Heart left ventricle (tissue), 16 donors: ENCODE measurements around the gene LPP. TPM values are rescaled to one million over a fixed set of nuclear protein-coding genes. Genes with fewer than 3 reads are reported as not detected.
"Not testable (repeated sequence)": the region's sequence is repeated elsewhere in the genome, so short reads cannot be mapped to it uniquely, and the experiment has no call there.

Experiments
- ATAC-seq, 4 donors: fragments of 200-7000 bp; cut with Tn5 transposase; one replicate each; pipeline ENCODE4 v1.9.1; 2020 to 2022; ENCODE audit warnings: moderate library complexity in 4 of 4, mild to moderate bottlenecking in 3 of 4, moderate number of reproducible peaks in 1 of 4
- DNase-seq, 5 donors: peaks; one replicate each; pipeline ENCODE4 v3.0.0-alpha.2; 2020
- H3K27ac ChIP-seq, 12 donors: fragments of 200-600 bp; sonication (generic) in 4 of 12; one replicate each; pipeline versions ENCODE4 v1.5.0 to v1.8.0; 2016 to 2022; ENCODE audit warnings: mild to moderate bottlenecking in 2 of 12
- H3K27me3 ChIP-seq, 9 donors: fragments of 200-600 bp; sonication (generic) in 2 of 9; one replicate each; pipeline versions ENCODE4 v1.5.1 to v1.8.0; 2016 to 2022; ENCODE audit warnings: mild to moderate bottlenecking in 3 of 9
- H3K36me3 ChIP-seq, 9 donors: fragments of 200-600 bp; sonication (generic) in 2 of 9; one replicate each; pipeline versions ENCODE4 v1.5.0 to v1.8.0; 2018 to 2022; ENCODE audit warnings: mild to moderate bottlenecking in 2 of 9
- H3K4me1 ChIP-seq, 12 donors: fragments of 200-600 bp; sonication (generic) in 4 of 12; one replicate each; pipeline versions ENCODE4 v1.5.0 to v1.8.0; 2016 to 2022; ENCODE audit warnings: mild to moderate bottlenecking in 3 of 12
- H3K4me3 ChIP-seq, 12 donors: fragments of 200-600 bp; sonication (generic) in 4 of 12; one replicate each; pipeline versions ENCODE4 v1.5.0 to v1.8.0; 2017 to 2022; ENCODE audit warnings: mild to moderate bottlenecking in 9 of 12, moderate library complexity in 4 of 12
- H3K9me3 ChIP-seq, 12 donors: fragments of 200-600 bp; sonication (generic) in 4 of 12; one replicate each; pipeline versions ENCODE4 v1.5.0 to v1.8.0; 2016 to 2022; ENCODE audit warnings: mild to moderate bottlenecking in 1 of 12
- POLR2A ChIP-seq, 2 donors: fragments of 450-650 bp; IDR thresholded peaks; one replicate each; pipeline ENCODE4 v1.6.1; 2017; ENCODE audit warnings: antibody characterized with exemption in 2 of 2, mild to moderate bottlenecking in 2 of 2, moderate library complexity in 2 of 2
- WGBS, 4 donors: extraction: QIAGEN DNeasy Blood & Tissue Kit in 2 of 4; methylation state at CpG; one replicate each; pipeline versions ENCODE4 v1.1.5 to v1.1.7; 2013 to 2018; 5-methylcytosine and 5-hydroxymethylcytosine counted together
- intact Hi-C, 10 donors: fragments of 100-400 bp; cut with DNase I; formaldehyde crosslinking; loops; one replicate each; pipeline versions ENCODE4 v1.11.1 to v1.14.2; 2022
- polyA plus RNA-seq, 2 donors: library from polyadenylated mRNA; stranded (reverse); fragments of 200-250 nt; gene quantifications; one replicate each; pipeline ENCODE4 v1.2.3, GENCODE V29; 2013
- total RNA-seq, 9 donors: library from RNA; depleted of rRNA in 2 of 9; stranded (reverse); fragments of >200 nt in 2 of 9; fragmentation: NEBNext Ultra II Directional in 3 of 9; extraction: Animal tissue kit (Norgen Biotek cat#: 25700) in 3 of 9; gene quantifications; one replicate each; pipeline versions ENCODE4 v1.1.0 to v1.2.4, GENCODE V29; 2016 to 2023
- TF ChIP-seq, protein P1 (sequence below), 12 donors: fragments of 200-600 bp; sonication (generic) in 4 of 12; IDR thresholded peaks; one replicate each; pipeline versions ENCODE4 v1.5.0 to v1.8.0; 2018 to 2022; ENCODE audit warnings: antibody characterized with exemption in 12 of 12, mild to moderate bottlenecking in 5 of 12
- donor health status: ischemic (EF 13 %, LVEDD 7.1; RV severe dilation, severe dysfunction).
- donor health status: healthy with polysubstance abuse.
- donor health status: DM: no; HTN: yes; CAD: no.
- donor health status: DM: no; HTN: no; CAD: no.
- donor health status: ischemic (EF 25% LVEDD 6.9; RV normal size, moderate dysfunction).
- donor health status: ischemic (EF 25% LVEDD 5.7; RV mildly dilated, moderate dysfunction).
- donor health status: healthy.
- donor health status: DM: yes; HTN: yes; CAD: no.
- donor health status: ischemic (EF 35%, LVEDD 5.7; RV mildly dilated, moderate dysfunction).
- donor health status: nonischemic (EF 11% LVEDD 7.7; RV severe dilation, severe dysfunction).
- donor health status: DM: yes; HTN: yes; CAD: no.
- donor health status: PGD.
- donor health status: ischemic (EF 29% LVEDD 5.4; RV normal size, mild dysfunction).
- donor health status: nonischemic (EF 23%, LVEDD 6.1; RV moderate dilation, normal function).

LPP gene
- total and polyA plus RNA-seq, 11 donors = 9.2 to 178 (median 100) TPM

DNA sequence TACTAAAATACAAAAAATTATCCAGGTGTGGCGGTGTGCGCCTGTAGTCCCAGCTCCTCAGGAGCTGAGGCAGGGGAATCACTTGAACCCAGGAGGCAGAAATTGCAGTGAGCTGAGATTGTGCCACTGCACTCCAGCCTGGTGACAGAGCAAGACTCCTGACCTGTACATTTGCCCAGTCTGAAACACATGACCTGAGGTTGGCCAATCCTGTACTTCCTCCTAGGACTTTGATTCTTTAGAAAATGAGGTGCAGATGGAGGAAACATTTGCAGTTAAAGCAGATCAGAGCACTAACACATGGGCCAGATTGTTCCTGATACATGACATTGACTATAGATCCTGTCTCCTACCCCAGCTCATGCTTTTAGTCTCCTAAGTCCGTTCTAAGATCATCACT is 28.9 kb upstream of the LPP start:
- H3K27me3 ChIP-seq = no peaks in the 10 kb centered on the region
- H3K36me3 ChIP-seq = no peaks in the 10 kb centered on the region
- no peak for ATAC-seq
- TF ChIP-seq, protein P1, sequence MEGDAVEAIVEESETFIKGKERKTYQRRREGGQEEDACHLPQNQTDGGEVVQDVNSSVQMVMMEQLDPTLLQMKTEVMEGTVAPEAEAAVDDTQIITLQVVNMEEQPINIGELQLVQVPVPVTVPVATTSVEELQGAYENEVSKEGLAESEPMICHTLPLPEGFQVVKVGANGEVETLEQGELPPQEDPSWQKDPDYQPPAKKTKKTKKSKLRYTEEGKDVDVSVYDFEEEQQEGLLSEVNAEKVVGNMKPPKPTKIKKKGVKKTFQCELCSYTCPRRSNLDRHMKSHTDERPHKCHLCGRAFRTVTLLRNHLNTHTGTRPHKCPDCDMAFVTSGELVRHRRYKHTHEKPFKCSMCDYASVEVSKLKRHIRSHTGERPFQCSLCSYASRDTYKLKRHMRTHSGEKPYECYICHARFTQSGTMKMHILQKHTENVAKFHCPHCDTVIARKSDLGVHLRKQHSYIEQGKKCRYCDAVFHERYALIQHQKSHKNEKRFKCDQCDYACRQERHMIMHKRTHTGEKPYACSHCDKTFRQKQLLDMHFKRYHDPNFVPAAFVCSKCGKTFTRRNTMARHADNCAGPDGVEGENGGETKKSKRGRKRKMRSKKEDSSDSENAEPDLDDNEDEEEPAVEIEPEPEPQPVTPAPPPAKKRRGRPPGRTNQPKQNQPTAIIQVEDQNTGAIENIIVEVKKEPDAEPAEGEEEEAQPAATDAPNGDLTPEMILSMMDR (IDR thresholded peaks at IDR 0.05) = no peak
- no peak for TF ChIP-seq POLR2A (IDR thresholded peaks at IDR 0.05)
- no peak overlapping the region for H3K4me3 ChIP-seq
- H3K9me3 ChIP-seq = no peaks in the 10 kb centered on the region
- no peak for DNase-seq
- WGBS, 4 donors = 92 to 97% (median 96%) methylated on average over 3 of the region's 3 CpGs
- H3K4me1 ChIP-seq = peaks cover 0 to 17% (median 3%) of the 10 kb centered on the region in 12 donors
- intact Hi-C loops = no loop called here
- peak overlapping the region in 1 of 12 donors; percentile 67 for H3K27ac ChIP-seq

DNA sequence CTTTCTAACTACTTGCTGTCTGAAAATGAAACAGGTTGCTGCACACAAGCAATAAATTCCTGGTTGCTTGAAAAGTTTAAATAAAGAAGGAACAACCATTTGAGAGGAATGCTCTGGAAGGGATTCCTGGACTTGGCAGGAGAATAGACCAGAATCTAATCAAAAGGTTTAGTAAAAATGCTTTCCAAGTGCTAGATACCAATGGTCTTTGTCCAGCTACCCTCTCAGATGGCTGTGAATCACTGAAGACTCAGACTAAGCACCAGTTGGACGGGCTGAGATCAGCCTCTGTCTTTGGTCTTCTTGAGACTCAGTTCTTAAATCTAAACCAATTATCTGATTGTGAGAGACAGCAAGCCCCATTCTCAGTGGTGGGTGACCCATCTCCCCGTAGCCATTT is 27.7 kb upstream of the LPP start:
- Histone ChIP-seq H3K27ac (peak overlapping the region in 11 of 12 donors; percentile 15 to 76 (median 65)), H3K9me3 (no peaks in the 10 kb centered on the region), H3K4me3 (no peak overlapping the region), H3K4me1 (peaks cover 0 to 17% (median 3%) of the 10 kb centered on the region in 12 donors), H3K27me3 (no peaks in the 10 kb centered on the region), H3K36me3 (no peaks in the 10 kb centered on the region)
- TF ChIP-seq, protein P1 (IDR thresholded peaks at IDR 0.05) = no peak
- no peak for TF ChIP-seq POLR2A (IDR thresholded peaks at IDR 0.05)
- ATAC-seq = no peak
- intact Hi-C loops = no loop called here
- WGBS, 4 donors = 73 to 87% (median 79%) methylated on average over 2 of the region's 2 CpGs
- no peak for DNase-seq

DNA sequence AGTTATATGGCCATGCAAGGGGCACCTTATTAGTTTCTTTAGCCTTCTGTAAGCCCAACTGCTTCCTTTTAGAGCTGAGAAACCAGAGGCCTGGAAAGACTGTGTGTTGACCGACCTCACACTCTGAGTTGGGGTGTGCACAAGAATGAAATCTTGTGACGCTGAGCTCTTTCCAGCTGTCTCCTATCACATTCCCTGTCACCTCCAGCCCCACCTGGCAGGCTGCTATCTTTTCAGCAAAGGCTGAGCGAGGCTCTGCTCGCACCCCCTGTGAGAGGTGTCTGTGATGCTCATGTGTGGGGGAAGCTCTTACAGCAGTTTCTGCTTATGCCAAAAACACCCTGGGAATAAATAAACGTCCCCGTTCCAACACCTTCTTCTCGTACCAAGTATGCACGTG is 27.0 kb upstream of the LPP start:
- peaks cover 0 to 17% (median 3%) of the 10 kb centered on the region in 12 donors for H3K4me1 ChIP-seq
- TF ChIP-seq, protein P1 (IDR thresholded peaks at IDR 0.05) = no peak
- TF ChIP-seq POLR2A (IDR thresholded peaks at IDR 0.05) = no peak
- H3K4me3 ChIP-seq = no peak overlapping the region
- H3K36me3 ChIP-seq = no peaks in the 10 kb centered on the region
- H3K9me3 ChIP-seq = no peaks in the 10 kb centered on the region
- peak; percentile 40 to 92 (median 88) for ATAC-seq
- intact Hi-C loops = no loop called here
- peak overlapping the region in 11 of 12 donors; percentile 33 to 76 (median 65) for H3K27ac ChIP-seq
- DNase-seq = peak; percentile 31 to 82 (median 64)
- WGBS, 4 donors = 39 to 48% (median 46%) methylated on average over 8 of the region's 8 CpGs
- no peaks in the 10 kb centered on the region for H3K27me3 ChIP-seq

DNA sequence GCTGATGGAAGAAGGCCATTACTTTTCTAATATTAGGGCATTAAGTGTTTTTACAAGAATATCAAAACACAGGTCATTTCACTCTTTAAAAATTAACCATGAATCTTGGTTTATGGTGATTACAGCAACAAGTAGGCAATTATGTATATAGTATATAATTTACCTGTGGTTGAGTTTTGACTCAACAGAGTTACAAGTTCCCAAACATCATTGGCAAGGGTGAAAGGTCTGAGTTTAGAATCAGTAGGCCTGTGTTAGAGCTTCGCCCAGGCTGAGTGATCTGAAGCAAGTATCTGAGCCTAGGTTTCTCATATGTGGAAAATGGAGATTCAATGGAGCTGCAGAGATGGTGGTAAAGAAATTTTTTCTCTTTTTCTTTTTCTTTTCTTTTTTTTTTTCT is 25.1 kb upstream of the LPP start:
- intact Hi-C loops = no loop called here
- H3K9me3 ChIP-seq = peaks cover 0 to under 1% (median 0%) of the 10 kb centered on the region in 12 donors
- no peak for DNase-seq
- no peaks in the 10 kb centered on the region for H3K27me3 ChIP-seq
- no peak for TF ChIP-seq POLR2A (IDR thresholded peaks at IDR 0.05)
- TF ChIP-seq, protein P1 (IDR thresholded peaks at IDR 0.05) = no peak
- H3K36me3 ChIP-seq = no peaks in the 10 kb centered on the region
- H3K4me1 ChIP-seq = peaks cover 0 to 15% (median 3%) of the 10 kb centered on the region in 12 donors
- WGBS, 4 donors = 71 to 99% (median 93%) methylated on average over 1 of the region's 1 CpG
- H3K27ac ChIP-seq = no peak overlapping the region
- H3K4me3 ChIP-seq = no peak overlapping the region
- no peak for ATAC-seq

DNA sequence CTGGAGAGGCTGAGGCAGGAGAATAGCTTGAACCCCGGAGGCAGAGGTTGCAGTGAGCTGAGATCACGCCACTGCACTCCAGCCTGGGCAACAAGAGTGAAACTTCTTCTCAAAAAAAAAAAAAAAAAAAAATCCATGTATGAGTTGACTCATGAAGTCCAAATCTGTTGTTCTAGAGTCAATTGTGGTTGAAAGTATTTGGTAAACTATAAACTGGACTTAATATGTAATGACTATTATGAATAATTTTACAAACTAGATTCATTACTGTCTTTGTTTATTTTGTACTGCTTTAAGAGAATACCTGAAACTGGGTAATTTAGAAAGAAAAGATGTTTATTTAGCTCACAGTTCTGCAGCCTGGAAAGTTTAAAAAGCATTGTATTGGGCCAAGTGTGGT is 22.9 kb upstream of the LPP start:
- H3K27ac ChIP-seq, H3K27me3 ChIP-seq, ATAC-seq, DNase-seq, H3K4me3 ChIP-seq, intact Hi-C loops, H3K36me3 ChIP-seq, H3K9me3 ChIP-seq, H3K4me1 ChIP-seq: not testable (repeated sequence)
- WGBS, 4 donors = 96 to 100% (median 99%) methylated on average over 2 of the region's 2 CpGs
